NOMO-1 treated with DMSO at 0.1 percent for 48 hours (cell line): ENCODE results near the gene LIPT1.
"Not testable (repeated sequence)": the region's sequence is repeated elsewhere in the genome, so short reads cannot be mapped to it uniquely, and the experiment has no call there.

Experiments used
- DNase-seq: peaks from one replicate; lab custom pipeline; 2025; ENCODE audit not compliant: unreplicated experiment; lab: John Stamatoyannopoulos, UW

Gene LIPT1

DNA sequence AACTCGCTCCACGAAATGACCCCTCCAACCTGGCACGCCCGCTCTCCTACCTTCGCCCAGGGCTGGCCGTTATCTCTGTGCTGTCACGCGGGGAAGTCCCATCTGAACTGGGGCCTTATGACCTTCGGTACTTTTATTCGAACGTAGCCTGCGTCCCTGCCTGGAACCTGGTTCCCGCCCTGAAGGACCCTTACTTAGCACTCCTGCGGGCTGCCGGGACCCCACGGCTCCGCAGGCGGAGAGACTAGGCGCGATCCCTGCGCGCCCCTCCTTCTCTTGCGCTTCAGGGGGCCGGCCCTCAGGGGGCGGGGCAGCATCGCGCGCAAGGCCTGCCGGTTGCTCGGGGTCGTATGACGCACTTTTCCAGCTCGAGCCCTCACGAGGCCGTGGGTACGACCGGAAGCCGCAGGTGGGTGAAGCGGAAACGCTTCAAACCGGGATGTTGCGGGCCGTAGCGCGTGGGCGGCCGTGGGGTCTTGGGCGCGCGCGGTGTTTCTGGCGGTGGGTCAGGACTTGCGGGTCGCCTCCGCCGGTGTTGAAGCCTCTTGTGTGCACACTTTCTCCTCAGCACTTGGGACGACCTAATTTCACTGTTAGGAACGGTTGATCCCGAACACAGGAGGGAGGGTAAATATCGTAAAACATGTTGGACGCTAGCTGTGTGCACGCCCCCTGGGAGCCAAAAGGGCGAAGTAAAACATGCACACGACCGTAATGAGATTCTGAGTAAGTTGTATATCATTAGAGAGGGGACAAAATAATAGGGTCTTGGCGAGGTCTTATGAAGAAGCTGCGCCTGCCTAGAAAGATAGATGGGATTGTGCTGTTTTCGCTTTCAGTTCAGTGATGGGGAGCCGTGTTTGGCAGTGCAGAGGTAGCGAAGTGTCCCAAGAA is at the start of gene LIPT1, which contains the start of gene TSGA10:
Gene LIPT1 (plus strand): TSS at position 325 of the 894 bp plus-strand sequence. CDS start 6,991 bp downstream, outside the sequence.
Gene TSGA10 (minus strand): TSS at position 300 of the 894 bp plus-strand sequence. CDS start 45,503 bp downstream, outside the sequence.
- peak; percentile 83 for DNase-seq

DNA sequence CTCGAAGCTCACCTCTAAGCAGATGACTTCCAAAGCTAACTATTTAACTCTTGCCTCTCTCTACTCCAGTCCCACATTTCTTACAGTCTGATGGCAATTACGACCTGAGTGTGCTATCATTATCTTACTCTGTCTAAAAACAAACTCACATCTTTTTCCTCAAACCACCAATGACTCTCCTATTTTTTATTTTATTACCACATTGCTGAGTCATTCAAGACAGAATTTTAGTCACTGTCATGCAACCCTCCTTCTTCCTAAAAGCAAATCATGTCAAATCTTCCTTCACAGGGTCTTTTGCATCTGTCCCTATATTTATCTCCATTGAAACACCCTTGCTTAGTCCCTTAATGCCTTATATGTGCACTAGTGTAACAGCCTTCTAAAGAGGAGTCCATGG is 47.9 kb upstream of the LIPT1 start:
- DNase-seq, result peak; percentile 34

DNA sequence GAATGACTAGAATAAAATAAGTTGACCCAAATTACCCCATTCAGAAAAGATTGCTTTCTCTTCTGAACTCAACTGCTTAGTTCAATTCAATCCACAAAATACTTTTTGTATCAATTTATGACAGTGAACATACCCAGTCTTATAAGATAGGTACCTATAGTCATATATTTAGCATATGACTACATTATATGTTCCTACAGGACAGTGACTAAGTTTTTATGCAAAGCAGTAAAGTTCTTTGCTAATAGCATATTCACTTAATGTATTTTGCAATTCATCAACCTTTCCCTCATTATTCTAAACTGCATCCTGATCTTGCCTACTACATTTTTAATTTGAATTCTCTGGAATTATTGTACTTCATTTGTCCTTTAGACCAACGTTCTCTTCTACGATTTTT is 43.5 kb upstream of the LIPT1 start:
- DNase-seq, result no peak

DNA sequence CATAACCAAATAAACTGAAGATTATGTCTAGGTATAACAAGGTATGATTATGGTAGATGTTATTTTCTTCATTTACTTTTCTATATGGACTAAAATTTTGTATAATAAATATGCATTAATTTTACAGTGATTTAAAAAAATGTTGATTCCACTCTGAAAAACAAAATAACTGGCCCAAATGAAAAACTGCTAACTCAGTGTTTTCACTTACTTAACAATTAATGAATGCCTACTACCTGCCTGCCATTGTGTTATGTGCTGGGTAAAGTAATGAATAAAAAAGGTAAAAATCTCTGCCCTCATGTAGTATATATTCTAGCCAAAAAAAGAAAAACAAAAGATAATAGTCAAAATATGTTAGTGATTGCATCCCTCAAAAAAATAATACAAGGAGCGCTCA is 42.8 kb upstream of the LIPT1 start:
- no peak for DNase-seq

DNA sequence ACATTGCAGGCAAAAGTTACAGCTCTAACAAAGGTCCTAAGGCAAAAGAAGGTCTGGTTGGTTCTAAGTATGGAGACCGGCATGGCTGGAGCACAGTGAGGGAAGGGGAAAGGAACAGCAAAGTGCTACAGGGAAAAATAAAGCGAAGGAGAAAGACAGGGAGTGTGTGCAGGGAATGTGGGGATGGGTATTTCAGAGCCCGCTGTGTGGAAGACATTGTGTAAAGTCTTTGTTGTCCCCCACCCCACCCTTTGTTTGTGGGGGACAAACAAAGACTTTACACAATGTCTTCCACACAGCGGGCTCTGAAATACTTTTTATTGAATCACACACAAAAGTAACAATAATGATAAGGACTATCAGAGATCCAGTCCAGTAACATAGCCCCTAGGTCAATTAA is 42.1 kb upstream of the LIPT1 start:
- no peak for DNase-seq

DNA sequence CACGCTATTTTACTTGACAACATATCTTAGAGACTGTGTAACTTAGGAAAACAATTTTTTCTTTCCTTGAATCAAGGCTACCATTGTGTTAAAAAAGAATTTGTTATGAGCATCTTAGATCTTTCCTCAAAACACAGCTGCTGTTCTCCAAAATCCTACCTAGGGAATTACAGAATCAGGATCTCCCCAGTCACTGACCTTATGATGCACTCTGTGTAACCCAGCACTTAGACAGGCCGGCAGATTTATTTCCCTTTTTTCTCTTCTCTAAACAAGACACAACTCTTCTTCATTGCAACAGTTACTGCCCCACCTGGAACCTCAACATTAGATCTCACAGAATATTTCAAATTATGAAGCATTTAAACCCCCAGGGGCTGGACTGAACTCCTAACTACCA is 26.8 kb upstream of the LIPT1 start:
- DNase-seq, result peak; percentile 59

DNA sequence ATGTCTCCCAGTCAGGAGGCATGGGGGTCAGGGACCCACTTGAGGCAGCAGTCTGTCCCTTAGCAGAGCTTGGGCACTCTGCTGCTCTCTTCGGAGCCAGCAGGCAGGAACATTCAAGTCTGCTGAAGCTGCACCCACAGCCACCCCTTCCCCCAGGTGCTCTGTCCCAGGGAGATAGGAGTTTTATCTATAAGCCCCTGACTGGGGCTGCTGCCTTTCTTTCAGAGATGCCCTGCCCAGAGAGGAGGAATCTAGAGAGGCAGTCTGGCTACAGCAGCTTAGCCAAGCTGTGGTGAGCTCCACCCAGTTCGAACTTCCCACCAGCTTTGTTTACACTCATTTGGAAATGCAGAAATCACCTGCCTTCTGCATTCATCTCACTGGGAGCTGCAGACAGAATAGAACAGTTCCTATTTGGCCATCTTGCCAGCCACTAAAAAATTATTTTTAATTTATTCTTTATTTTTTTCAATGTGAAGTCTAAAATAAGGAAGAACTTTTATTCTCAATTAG is 19.7 kb upstream of the LIPT1 start:
- not testable (repeated sequence) for DNase-seq

DNA sequence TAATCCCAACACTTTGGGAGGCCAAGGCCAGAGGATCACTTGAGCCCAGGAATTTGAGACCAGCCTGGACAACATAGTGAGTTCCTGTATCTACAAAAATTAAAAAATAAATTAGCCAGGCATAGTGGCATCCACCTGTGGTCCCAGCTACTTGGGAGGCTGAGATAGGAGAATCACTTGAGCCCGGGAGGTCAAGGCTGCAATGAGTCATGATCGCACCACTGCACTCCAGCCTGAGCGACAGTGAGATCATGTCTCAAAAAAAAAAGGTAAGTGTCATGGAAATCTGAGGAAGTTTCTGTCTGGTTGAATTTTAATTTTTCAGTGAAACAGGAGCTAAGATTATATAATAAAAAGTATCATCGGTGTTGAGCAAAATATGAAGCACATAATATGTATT is 15.8 kb upstream of the LIPT1 start:
- no peak for DNase-seq

DNA sequence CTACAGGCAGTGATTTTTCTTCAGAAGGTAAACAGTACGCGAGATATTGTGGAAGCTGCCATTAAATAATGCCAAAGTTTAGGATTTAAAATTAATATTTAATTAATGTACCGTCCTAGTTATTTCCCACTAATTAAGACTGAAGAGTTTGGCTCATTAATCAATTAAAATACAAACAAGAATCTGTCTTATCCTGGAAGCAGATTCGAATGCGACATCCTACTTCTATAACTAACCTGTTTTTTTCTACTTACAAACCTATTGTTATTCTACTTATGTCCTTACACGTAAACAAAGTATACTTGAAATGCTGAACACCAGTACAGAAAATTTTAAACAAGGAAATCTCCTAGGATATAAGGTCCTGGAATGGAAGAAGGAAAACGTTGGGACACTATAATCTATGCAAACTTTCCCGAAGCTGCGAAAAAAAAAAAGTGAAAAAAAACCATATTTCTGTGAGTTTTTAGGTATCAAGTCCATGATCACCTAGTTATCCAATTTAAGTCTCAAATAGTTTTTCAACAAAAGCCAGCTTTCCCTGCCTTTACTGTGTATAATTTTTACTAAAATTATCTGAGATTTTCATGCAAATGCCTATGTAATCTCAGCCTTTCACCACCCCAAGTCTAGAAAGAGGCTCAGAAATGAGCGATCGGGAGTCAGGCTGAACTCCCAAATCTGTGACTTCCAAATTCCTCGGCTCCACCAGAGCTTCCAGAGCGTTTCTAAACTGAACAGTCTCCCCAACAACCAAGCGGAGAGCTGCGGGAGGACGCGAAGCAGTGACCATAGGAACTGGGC is 14.5 kb upstream of the LIPT1 start:
- no peak for DNase-seq

DNA sequence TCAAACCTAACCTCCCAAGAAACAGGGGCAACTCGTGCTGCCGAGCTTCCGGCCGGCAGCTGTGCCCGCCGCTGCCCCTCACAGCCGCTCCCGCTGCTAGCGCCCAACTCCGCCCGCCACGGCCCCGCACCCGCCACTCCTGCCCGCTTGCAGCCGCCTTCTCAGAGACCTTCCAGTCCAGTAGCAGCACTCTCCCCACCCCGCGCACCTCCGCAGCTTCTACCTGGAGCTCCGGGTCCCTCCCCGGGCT is 14.0 kb upstream of the LIPT1 start:
- DNase-seq, result peak; percentile 71

DNA sequence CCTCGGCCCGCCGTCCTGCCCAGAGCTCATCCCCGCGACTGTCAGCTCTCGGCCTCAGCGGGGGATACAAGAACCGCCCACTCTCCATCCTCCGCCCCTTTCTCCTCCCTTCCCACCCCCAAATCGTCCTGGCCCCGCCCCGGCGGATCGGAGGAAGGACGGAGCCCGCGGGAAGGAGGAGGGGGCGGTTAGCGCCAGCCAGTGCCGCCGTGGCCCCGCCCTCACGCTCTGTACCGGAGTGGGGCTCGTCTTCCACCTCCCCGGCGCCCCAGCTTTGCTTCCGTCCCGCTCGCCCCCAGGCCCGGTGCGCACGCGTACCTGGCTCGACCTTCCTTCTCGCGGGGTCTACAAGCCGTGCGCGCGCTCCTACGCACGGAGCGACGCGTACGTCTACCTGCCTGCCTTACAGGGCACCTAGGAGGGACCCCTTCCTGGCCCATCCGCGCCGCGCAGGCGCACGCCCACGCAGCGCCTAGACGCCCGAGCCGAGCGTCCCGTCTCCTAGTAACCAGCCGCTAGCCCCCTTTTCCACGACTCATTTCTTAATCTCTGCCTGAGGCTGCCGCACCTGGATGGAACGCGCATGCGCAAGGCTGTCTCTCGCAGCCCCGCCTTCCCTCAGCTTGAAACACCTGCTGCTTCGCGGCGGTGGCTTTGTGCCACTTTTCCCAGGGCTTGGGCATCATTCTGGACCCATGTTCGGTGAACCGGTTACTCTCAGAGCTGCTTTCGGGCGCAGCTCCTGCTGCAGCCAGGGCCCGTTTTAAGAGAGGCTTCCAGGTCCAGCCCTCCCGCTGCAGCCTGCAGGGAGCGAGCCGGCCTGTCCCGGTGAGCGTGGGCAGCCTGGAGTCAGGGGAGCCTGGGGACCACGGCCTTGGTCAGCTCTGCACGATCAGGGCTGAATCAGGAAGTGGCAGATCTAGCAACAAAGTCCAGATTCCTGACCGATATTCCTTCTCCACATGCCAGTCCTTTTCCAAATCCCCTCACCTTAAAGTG is 13.4 kb upstream of the LIPT1 start, which contains the start of gene C2orf15:
Gene C2orf15 (plus strand): TSS at position 598 of the 999 bp plus-strand sequence. CDS start 8,852 bp downstream, outside the sequence.
- DNase-seq, result peak; percentile 94

DNA sequence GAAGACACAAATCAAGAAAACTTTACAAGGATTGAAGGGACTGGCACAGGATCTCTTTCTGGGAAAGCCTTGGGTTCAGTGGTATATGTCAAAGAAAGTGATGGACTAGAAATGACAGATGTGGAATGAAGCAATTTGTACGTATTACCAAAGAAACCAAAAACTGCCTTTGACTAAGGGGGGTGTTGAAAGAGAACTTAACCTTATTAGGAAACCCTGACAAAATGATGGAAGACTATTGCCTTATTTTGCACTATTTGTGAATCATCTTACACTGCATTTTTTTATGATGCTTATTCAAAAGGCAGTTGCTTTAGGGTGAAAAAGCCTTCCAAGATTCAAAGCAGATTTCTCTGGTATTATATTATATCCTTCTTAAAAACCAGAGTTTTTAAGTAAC is 4.1 kb upstream of the LIPT1 start:
- DNase-seq, result peak; percentile 80

DNA sequence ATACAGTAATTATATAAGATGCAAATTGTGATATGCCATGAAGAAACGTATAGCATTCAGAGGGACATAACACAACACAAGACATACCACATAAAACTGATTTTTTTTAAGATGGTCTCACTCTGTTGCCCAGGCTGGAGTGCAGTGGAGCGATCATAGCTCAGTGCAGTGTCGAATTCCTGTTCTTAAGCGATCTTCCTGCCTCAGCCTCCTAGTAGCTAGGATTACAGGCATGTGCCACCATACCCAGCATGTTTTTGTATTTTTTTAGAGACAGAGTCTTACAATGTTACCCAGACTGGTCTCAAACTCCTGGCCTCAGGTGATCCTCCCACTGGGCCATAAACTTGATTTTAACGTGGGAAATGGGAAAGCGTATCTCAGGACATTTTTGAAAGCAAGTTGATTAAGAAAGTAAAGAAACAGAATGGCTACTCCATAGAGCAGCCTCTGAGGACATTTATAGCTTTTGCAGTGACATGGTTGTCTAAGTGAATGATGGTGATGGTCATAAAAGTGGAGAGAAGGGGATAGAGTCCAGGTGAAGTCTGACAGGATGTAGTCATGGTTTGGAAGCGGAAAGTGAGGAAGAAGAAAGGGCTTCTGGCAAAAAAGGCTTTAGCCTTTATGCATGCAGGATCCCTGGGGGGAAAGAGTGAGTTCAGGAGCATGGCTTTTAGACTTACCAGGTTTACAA is 2.4 kb upstream of the LIPT1 start:
- no peak for DNase-seq

DNA sequence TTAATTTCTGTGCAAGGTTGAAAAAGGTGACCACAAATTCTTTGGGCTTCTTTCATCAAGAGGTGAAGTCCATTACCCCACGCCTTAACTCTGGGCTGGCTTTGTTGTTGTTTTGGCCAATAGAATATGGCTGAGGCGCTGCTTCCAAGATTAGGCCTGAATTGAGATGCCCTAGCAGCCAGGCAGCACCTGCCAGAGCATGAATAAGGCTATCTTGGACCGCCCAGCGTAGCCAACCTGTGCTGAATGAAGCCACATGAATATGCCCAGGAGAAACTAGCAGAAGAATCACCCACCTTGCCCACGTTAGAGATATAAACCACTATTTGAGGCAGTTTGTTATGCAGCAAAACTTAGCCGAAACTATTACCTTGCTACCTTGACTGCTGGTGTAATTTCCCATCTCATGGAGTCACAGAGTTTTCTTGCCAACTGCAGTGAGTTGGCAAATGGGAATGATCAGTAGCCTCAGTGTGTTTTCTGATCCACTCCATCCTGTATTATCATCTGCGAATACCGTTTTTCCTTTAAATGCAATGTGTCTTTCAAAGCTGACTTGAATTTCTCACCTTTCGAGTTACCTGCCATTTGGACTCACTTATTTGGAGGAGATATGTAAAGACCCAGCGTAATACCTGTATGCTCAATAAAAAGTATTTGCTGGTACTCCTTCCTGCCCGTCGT is 704 bp upstream of the LIPT1 start:
- no peak for DNase-seq

DNA sequence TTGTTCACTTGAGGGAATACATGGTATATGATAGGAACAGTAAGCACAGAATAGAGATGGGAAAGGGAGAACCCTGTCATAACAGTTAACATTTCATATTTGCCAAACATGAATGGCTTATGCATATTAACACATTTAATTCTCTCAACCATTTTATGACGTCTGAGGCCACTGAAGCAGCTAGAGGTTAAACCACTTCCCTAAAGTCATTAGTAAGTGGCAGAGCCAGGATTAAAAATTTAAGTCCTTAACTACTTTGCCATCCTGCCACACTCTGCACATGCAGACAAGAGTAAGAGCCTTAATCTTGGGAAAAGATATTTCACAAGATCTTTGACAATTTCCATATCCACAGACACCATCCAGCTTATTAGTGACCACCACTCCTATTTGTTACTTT is 2.1 kb downstream of the LIPT1 start:
- DNase-seq, result peak; percentile 50

DNA sequence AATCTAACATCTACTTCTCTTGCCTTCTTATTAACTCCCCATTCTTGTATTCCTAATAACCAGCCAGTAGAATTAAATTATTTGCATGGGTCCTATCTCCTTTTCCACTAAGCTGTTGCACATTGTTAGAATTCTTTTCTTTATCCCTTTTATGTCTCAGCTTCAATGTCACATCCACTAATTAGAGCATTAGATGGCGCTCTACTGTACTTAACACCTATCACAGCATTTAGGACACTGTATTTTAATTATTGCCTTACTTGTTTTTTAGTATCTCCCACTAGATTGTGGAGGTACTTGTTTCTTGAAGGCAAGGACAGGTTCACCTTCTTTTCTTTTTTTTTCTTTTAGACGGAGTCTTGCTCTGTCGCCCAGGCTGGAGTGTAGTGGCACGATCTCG is 3.8 kb downstream of the LIPT1 start:
- peak; percentile 1 for DNase-seq

DNA sequence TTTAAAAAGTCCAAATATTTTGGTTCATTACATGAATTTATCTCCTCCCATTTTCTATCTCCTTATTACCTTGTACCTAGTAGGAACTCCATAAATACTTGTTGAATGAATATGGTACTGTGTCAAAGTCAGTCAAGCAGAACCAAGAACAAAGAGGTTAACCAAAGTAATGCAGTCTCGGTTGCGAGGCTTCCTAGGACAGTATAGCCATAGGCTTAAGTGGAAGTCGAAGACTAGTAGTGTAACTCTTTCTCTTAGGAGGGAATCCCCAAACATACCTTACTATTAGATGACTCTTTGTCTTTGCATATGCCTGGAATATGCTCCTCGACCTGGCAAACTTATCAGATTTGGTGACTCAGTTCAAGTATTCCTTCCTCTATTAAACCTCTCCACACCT is 4.8 kb downstream of the LIPT1 start:
- no peak for DNase-seq

DNA sequence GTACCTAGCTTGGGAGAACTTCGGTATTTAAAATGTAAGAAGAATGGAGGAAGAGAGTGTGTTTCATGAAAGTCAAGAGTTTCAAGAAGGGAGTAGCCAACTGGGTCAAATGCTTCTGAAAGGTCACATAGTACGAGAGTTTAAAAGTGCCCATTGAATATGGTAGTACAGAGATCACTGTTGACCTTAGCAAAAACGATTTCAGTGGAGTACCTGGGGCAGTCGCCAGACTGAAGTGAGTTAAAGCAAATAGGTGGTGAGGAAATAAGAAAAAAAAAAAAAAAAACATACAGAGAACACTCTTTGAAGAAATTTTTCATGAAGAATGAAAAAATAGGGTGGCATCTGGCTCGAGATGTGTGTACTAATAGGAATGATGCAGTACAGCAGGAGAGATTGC is 11.5 kb downstream of the LIPT1 start:
- DNase-seq, result no peak

DNA sequence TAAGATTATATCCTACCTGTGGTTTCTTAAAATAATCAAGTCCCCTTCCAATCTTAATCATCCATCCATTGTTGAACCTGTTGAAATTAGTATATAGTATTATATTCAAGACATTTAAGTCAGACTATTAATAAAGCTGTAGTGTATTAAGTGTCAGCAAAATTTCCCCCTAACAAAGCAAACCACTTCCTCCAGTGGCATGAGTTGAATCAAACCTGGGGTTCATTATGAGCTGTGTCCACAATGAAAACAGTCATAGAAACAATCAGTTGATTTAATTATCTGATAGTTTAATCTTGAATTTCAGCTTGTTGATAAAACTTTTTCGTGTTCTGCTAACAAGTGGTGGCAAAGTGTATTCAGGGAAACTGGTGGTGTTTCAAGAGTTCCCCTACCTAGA is 14.8 kb downstream of the LIPT1 start:
- DNase-seq, result no peak
